ENCODE measurements around the gene SLC1A5. TPM values are rescaled to one million over a fixed set of nuclear protein-coding genes. Genes with fewer than 3 reads are reported as not detected.

The SLC1A5 gene
- total and polyA plus RNA-seq, 2 donors (not counting 3 experiments of a cell fraction or from before 2014, with no cell fraction given): 114 TPM

DNA sequence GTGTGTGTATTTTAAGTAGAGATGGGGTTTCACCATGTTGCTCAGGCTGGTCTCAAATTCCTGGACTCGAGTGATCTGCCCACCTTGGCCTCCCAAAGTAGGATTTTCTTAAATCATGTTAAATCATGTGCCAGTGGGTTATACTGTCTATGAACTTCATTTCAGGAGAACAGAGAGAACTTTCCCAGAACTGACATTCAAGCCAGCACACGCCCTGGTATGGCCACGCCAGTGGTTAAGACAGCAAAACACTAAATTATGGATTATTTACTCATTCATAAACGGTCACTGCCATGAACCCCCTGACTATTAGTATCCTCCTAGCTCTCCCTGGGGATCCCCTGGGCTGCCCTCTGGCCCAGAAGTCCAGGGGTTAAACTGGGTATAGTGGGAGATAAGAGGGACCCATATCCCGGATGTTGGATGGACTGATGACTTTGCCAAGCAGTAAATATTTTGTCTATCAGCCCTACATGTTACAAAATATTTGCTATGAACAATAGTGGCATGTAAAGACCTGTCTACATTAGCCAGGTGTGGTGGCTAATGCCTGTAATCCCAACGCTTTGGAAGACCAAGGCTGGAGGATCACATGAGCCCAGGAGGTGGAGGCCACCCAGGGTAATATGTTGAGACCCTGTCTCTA, 26.0 kb downstream of the SLC1A5 start:
- Histone ChIP-seq H3K9ac (replicated peaks; ENCODE audit: extremely low read depth, insufficient read depth, low read length) (no peak overlapping the region), H3K79me2 (ENCODE audit: control insufficient read depth, insufficient read depth, low read length) (no peaks in the 10 kb centered on the region), H2AFZ (ENCODE audit: low read depth, low read length) (no peak overlapping the region), H4K20me1 (replicated peaks; ENCODE audit: control insufficient read depth, extremely low read depth, insufficient read depth, low read length) (no peaks in the 10 kb centered on the region), H3K27me3 (ENCODE audit: control insufficient read depth in 2 of 2, insufficient read depth in 2 of 2, low read length in 2 of 2) (no peaks in the 10 kb centered on the region), H3K9me3 (replicated peaks; ENCODE audit: control insufficient read depth, insufficient read depth, low read length) (no peaks in the 10 kb centered on the region), H3K4me1 (ENCODE audit: control insufficient read depth, extremely low read depth, insufficient read depth, low read length) (no peaks in the 10 kb centered on the region), H3K36me3 (ENCODE audit: control insufficient read depth in 2 of 2, extremely low read depth in 1 of 2, insufficient read depth in 2 of 2, low read length in 2 of 2) (peaks cover 0 to 2% of the 10 kb centered on the region in 2 experiments), H3K27ac (ENCODE audit: insufficient read depth, low read depth, low read length) (no peak overlapping the region), H3K4me2 (ENCODE audit: insufficient read depth, low read length) (no peak overlapping the region), H3K4me3 (replicated peaks in 1 of 3; ENCODE audit: insufficient read depth in 1 of 3, low read depth in 1 of 3, low read length in 3 of 3) (no peak overlapping the region), H3K9me1 (replicated peaks; ENCODE audit: control insufficient read depth, extremely low read depth, insufficient read depth, low read length) (no peaks in the 10 kb centered on the region)
- no peak for FAIRE-seq
- CTCF ChIA-PET: interaction anchor here (1.1 kb wide), 1 partner anchor 78 kb away, joined by 3 read pairs; no protein-coding TSS in a partner anchor
- no peak for DNase-seq (ENCODE audit: low read depth, low spot score)
- POLR2A ChIA-PET: no interaction called here
- dilution Hi-C loops (cut with MboI; ENCODE audit: extremely low pct_ligation_motif_present, low sequenced_read_pairs) (no loop called here), intact Hi-C loops (cut with micrococcal nuclease) (no loop called here)
- BruUV-seq (replicated peaks): no TSS peak
- TF ChIP-seq, protein P1, sequence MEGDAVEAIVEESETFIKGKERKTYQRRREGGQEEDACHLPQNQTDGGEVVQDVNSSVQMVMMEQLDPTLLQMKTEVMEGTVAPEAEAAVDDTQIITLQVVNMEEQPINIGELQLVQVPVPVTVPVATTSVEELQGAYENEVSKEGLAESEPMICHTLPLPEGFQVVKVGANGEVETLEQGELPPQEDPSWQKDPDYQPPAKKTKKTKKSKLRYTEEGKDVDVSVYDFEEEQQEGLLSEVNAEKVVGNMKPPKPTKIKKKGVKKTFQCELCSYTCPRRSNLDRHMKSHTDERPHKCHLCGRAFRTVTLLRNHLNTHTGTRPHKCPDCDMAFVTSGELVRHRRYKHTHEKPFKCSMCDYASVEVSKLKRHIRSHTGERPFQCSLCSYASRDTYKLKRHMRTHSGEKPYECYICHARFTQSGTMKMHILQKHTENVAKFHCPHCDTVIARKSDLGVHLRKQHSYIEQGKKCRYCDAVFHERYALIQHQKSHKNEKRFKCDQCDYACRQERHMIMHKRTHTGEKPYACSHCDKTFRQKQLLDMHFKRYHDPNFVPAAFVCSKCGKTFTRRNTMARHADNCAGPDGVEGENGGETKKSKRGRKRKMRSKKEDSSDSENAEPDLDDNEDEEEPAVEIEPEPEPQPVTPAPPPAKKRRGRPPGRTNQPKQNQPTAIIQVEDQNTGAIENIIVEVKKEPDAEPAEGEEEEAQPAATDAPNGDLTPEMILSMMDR (IDR thresholded peaks at IDR 0.05; ENCODE audit: extremely low read depth in 1 of 2, insufficient read depth in 1 of 2, low read depth in 1 of 2, low read length in 2 of 2): no peak
- no peak for TF ChIP-seq MYC (IDR thresholded peaks at IDR 0.05; ENCODE audit: low read depth, low read length)
- TF ChIP-seq GATA2 (IDR thresholded peaks at IDR 0.05; ENCODE audit: insufficient read depth, insufficient read length, low read depth, low read length): no peak
- no peak for TF ChIP-seq JUN (IDR thresholded peaks at IDR 0.05; ENCODE audit: borderline replicate concordance, insufficient read depth, insufficient read length, low read depth)
- TF ChIP-seq, protein P2, sequence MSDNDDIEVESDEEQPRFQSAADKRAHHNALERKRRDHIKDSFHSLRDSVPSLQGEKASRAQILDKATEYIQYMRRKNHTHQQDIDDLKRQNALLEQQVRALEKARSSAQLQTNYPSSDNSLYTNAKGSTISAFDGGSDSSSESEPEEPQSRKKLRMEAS (IDR thresholded peaks at IDR 0.05; ENCODE audit: insufficient read depth, insufficient read length): no peak
- no peak for TF ChIP-seq EZH2 (IDR thresholded peaks at IDR 0.05; ENCODE audit: borderline replicate concordance, low read depth, low read length, severe bottlenecking)
- TF ChIP-seq POLR2A (IDR thresholded peaks at IDR 0.05; ENCODE audit: low read depth, low read length): no peak
- TF ChIP-seq POLR2AphosphoS5 (IDR thresholded peaks at IDR 0.05; ENCODE audit: insufficient read depth, low read depth, low read length): no peak
- no peak for TF ChIP-seq FOS (IDR thresholded peaks at IDR 0.05; ENCODE audit: borderline replicate concordance, insufficient read depth, low read length)

All from endothelial cell of umbilical vein (primary cell).